ENCODE results near the gene ZNHIT1.

ZNHIT1 gene

DNA sequence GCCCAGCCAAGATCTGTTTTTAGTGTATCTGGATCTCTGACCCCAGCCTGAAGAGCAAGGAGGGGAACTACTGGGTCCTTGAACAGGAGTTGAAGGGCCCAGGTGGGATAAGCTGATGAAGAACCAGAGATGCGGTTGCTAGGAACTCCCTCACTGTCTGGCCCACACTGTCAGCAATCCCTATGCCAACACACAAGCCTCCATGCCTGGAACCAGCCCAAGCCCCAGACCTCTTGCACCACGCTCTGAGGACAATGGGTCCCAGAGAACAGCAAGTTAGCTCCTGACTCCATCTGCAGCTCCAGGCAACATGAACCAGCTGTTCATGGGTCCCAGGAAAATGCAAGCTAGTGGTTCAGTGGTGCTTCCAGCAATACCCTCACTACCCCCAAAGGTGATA lies 40.3 kb upstream of the ZNHIT1 start:
- no peak overlapping the region for H3K4me3 ChIP-seq (ENCODE audit: low read depth, low read length)
- no peak for TF ChIP-seq CTCF (IDR thresholded peaks at IDR 0.05; ENCODE audit: insufficient read depth, low read depth, low read length, missing control alignments)
- DNase-seq (ENCODE audit: low read depth) = no peak

GRCh38 chr7:101179117-101179516 lies 38.8 kb upstream of the ZNHIT1 start:
- no peak for DNase-seq (ENCODE audit: low read depth)
- TF ChIP-seq CTCF (IDR thresholded peaks at IDR 0.05; ENCODE audit: insufficient read depth, low read depth, low read length, missing control alignments) = no peak
- H3K4me3 ChIP-seq (ENCODE audit: low read depth, low read length) = no peak overlapping the region

GRCh38 chr7:101179713-101180112 lies 38.3 kb upstream of the ZNHIT1 start:
- no peak for TF ChIP-seq CTCF (IDR thresholded peaks at IDR 0.05; ENCODE audit: insufficient read depth, low read depth, low read length, missing control alignments)
- DNase-seq (ENCODE audit: low read depth) = no peak
- H3K4me3 ChIP-seq (ENCODE audit: low read depth, low read length) = no peak overlapping the region

- TF ChIP-seq CTCF (IDR thresholded peaks at IDR 0.05; ENCODE audit: insufficient read depth, low read depth, low read length, missing control alignments) = no peak
- no peak within 1 kb of the TSS for H3K4me3 ChIP-seq (ENCODE audit: low read depth, low read length)
- no peak for DNase-seq (ENCODE audit: low read depth)
Observed at GRCh38 chr7:101180130-101180755, 37.7 kb upstream of the ZNHIT1 start, which contains the start of gene NAT16. TSS of gene NAT16 (minus strand) at chr7:101180293. CDS start at chr7:101174807, 5,486 bp downstream.

- no peak for TF ChIP-seq CTCF (IDR thresholded peaks at IDR 0.05; ENCODE audit: insufficient read depth, low read depth, low read length, missing control alignments)
- DNase-seq (ENCODE audit: low read depth) = no peak
- no peak overlapping the region for H3K4me3 ChIP-seq (ENCODE audit: low read depth, low read length)
Observed at GRCh38 chr7:101185258-101185839, 32.6 kb upstream of the ZNHIT1 start.

DNA sequence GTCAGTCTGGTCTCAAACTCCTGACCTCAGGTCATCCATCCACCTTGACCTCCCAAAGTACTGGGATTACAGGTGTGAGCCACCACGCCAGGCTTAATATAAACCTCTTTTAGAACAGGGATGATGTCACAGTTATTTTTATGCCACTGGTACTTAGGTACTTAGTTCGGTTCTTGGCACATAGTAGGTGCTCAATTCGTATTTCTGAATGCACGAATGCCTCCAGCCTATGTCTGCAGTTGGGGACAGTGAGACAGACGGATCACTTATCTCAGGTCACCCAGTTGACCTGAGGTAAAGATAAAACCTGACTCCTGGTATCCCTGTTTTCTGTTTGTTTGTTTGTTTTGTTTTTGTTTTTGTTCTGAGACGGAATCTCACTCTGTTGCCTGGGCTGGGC lies 31.8 kb upstream of the ZNHIT1 start:
- DNase-seq (ENCODE audit: low read depth) = no peak
- no peak overlapping the region for H3K4me3 ChIP-seq (ENCODE audit: low read depth, low read length)
- TF ChIP-seq CTCF (IDR thresholded peaks at IDR 0.05; ENCODE audit: insufficient read depth, low read depth, low read length, missing control alignments) = no peak
